Panc1 (cell line): ENCODE data around the gene KRTAP3-1. TPM values are rescaled to one million over a fixed set of nuclear protein-coding genes. Genes with fewer than 3 reads are reported as not detected.

Source experiments
- ATAC-seq: fragments of 200-7000 bp; cut with Tn5 transposase; 2 replicates; pipeline ENCODE4 v1.9.1; 2020; ENCODE audit warnings: mild to moderate bottlenecking, moderate library complexity
- BruUV-seq: library from RNA; stranded (reverse); fragments of 400-500 nt; replicated peaks from 2 replicates; lab custom pipeline; 2021; lab: Mats Ljungman, UMichigan
- CTCF ChIA-PET: fragments of 300-600 bp; sonication (Branson Sonifier 250); formaldehyde crosslinking; loops from one replicate; lab custom pipeline; 2022; ENCODE audit warnings: antibody characterized with exemption; lab: Charles Lee
- POLR2A ChIA-PET: fragments of 300-600 bp; sonication (Branson Sonifier 250); formaldehyde crosslinking; loops from one replicate; lab custom pipeline; 2022; ENCODE audit warnings: antibody characterized with exemption; lab: Charles Lee
- DNase-seq: peaks from one replicate; pipeline ENCODE4 v3.0.0-alpha.2; 2010; ENCODE audit warnings: low read depth, low spot score
- H3K27ac ChIP-seq: 2 replicates; pipeline ENCODE4 v1.5.1; 2011; ENCODE audit warnings: mild to moderate bottlenecking, low read length, inconsistent platforms
- H3K27me3 ChIP-seq: fragments of 200-500 bp; sonication (Bioruptor generic); 2 replicates; pipeline ENCODE4 v1.6.0; 2014; ENCODE audit warnings: low read length, inconsistent platforms; ENCODE audit not compliant: control insufficient read depth, insufficient read depth
- H3K36me3 ChIP-seq: fragments of 200-500 bp; sonication (Bioruptor generic); 2 replicates; pipeline ENCODE4 v1.5.1; 2014; ENCODE audit warnings: inconsistent platforms, mild to moderate bottlenecking, low read length, moderate library complexity; ENCODE audit not compliant: control insufficient read depth, insufficient read depth
- H3K4me1 ChIP-seq: 2 replicates; pipeline ENCODE4 v1.5.1; 2011; ENCODE audit warnings: inconsistent platforms, mild to moderate bottlenecking, low read length, moderate library complexity; ENCODE audit not compliant: control insufficient read depth, insufficient read depth
- H3K4me3 ChIP-seq, 2 experiments: 2 replicates each; pipeline ENCODE4 v1.5.1; 2011 to 2012; ENCODE audit warnings: low read depth in 2 of 2, low read length in 2 of 2, mild to moderate bottlenecking in 2 of 2, inconsistent platforms in 1 of 2, moderate library complexity in 1 of 2
- H3K9me3 ChIP-seq: fragments of 200-500 bp; sonication (Bioruptor generic); 2 replicates; pipeline ENCODE4 v1.5.1; 2014; ENCODE audit warnings: low read depth, mild to moderate bottlenecking, inconsistent platforms, low read length, moderate library complexity; ENCODE audit not compliant: control insufficient read depth, insufficient read depth
- POLR2AphosphoS5 ChIP-seq: IDR thresholded peaks from 2 replicates; pipeline ENCODE4 v1.6.1; 2012; ENCODE audit warnings: mild to moderate bottlenecking, low read depth, low read length, moderate library complexity
- SIN3A ChIP-seq: IDR thresholded peaks from 2 replicates; pipeline ENCODE4 v1.6.1; 2012; ENCODE audit warnings: low read depth, mild to moderate bottlenecking, low read length, moderate library complexity, borderline replicate concordance; ENCODE audit not compliant: insufficient read depth
- TCF7L2 ChIP-seq: IDR thresholded peaks from 2 replicates; pipeline ENCODE4 v1.6.1; 2011; ENCODE audit warnings: mild to moderate bottlenecking, low read depth, low read length, inconsistent platforms
- in situ Hi-C: cut with HindIII; loops from 2 replicates; pipeline ENCODE4 v1.10.0; 2016; ENCODE audit warnings: low sequenced_read_pairs, low pct_unique_long_range_greater_than_20kb
- intact Hi-C: fragments of 100-400 bp; cut with micrococcal nuclease; formaldehyde crosslinking; loops from one replicate; pipeline ENCODE4 v1.10.0; 2022; ENCODE audit not compliant: unreplicated experiment
- total RNA-seq: library from RNA; stranded (reverse); gene quantifications from one replicate; pipeline ENCODE4 v1.2.1, GENCODE V29; 2021; ENCODE audit not compliant: unreplicated experiment
- TF ChIP-seq, protein P1 (sequence below): fragments of 450-650 bp; IDR thresholded peaks from 2 replicates; pipeline ENCODE4 v1.5.1; 2017; ENCODE audit warnings: mild to moderate bottlenecking
- TF ChIP-seq, protein P2 (sequence below), 2 experiments: IDR thresholded peaks; 2 replicates each; pipeline ENCODE4 v1.6.1; 2011 to 2012; ENCODE audit warnings: low read depth in 2 of 2, control low read depth in 1 of 2, low read length in 1 of 2, mild to moderate bottlenecking in 1 of 2, moderate library complexity in 1 of 2; ENCODE audit not compliant: insufficient read depth in 1 of 2

The KRTAP3-1 gene
- total RNA-seq, 1 experiment from 2014 or later, result not detected

DNA sequence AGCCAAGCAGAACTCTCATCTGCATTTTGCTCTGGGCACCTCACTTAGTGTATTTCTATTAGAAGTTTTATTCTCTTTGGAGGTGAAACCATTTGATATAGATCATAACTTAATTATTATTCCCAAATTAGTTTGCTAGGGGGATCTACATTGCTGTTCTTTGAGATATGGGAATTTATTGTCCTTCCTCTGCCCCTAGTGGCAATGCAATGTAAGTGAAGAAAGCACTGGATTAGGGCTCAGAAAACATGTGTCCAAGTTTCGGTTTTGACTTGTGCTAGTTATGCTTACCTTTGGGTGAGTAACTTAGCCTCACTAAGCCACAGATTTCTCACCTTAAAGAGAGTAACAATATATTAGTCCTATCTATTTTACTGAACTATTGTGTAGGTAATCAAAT lies 45.1 kb downstream of the KRTAP3-1 start:
- Histone ChIP-seq H3K27me3 (no peaks in the 10 kb centered on the region), H3K27ac (no peak overlapping the region), H3K36me3 (no peaks in the 10 kb centered on the region), H3K4me1 (no peaks in the 10 kb centered on the region), H3K4me3 (no peak overlapping the region), H3K9me3 (no peaks in the 10 kb centered on the region)
- DNase-seq, result no peak
- CTCF ChIA-PET, result interaction anchor here (0.6 kb wide), 1 partner anchor 18 kb away, joined by 3 read pairs; no protein-coding TSS in a partner anchor
- TF ChIP-seq POLR2AphosphoS5, result no peak
- TF ChIP-seq, protein P1, sequence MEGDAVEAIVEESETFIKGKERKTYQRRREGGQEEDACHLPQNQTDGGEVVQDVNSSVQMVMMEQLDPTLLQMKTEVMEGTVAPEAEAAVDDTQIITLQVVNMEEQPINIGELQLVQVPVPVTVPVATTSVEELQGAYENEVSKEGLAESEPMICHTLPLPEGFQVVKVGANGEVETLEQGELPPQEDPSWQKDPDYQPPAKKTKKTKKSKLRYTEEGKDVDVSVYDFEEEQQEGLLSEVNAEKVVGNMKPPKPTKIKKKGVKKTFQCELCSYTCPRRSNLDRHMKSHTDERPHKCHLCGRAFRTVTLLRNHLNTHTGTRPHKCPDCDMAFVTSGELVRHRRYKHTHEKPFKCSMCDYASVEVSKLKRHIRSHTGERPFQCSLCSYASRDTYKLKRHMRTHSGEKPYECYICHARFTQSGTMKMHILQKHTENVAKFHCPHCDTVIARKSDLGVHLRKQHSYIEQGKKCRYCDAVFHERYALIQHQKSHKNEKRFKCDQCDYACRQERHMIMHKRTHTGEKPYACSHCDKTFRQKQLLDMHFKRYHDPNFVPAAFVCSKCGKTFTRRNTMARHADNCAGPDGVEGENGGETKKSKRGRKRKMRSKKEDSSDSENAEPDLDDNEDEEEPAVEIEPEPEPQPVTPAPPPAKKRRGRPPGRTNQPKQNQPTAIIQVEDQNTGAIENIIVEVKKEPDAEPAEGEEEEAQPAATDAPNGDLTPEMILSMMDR, result peak; percentile 60; the same call in 1 of the 2 replicates
- in situ Hi-C loops, result no loop called here
- ATAC-seq, result no peak
- POLR2A ChIA-PET, result no interaction called here
- intact Hi-C loops, result no loop called here
- BruUV-seq, result no TSS peak

DNA sequence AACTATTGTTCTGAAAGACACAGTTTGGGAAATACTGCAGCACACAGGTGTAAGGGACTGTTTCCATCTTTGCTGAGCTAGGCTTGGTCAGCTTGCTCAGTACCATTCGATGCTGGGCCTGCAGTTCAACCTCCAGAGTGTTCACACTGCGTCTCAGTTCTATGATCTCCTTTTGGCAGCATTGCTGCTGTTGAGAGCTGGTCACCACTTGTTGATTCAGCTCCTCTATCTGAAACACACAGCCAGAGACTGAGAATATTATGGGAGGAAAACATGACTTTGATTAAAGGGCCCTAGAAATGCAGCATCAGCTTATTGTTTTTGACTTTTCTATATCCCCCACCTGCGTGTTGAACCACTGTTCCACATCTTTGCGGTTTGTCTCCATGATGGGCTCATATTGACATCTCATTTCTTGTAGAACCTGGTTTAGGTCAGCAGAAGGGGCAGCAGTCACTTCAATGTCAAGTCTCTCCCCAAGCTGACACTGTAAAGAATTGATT lies 46.8 kb downstream of the KRTAP3-1 start:
- CTCF ChIA-PET, result interaction anchor here (0.6 kb wide), 1 partner anchor 97 kb away, joined by 4 read pairs; no protein-coding TSS in a partner anchor

More for the DNA sequence above, 46.8 kb downstream of the KRTAP3-1 start:
- H3K9me3 ChIP-seq, result no peaks in the 10 kb centered on the region
- intact Hi-C loops, result no loop called here
- no peaks in the 10 kb centered on the region for H3K4me1 ChIP-seq
- POLR2A ChIA-PET, result interaction anchor here (0.6 kb wide), 1 partner anchor 18 kb away, joined by 4 read pairs; no protein-coding TSS in a partner anchor
- no peak for ATAC-seq
- H3K27ac ChIP-seq, result no peak overlapping the region
- H3K36me3 ChIP-seq, result no peaks in the 10 kb centered on the region
- no TSS peak for BruUV-seq
- in situ Hi-C loops, result no loop called here
- H3K27me3 ChIP-seq, result no peaks in the 10 kb centered on the region
- DNase-seq, result no peak
- TF ChIP-seq, protein P1, result no peak
- TF ChIP-seq POLR2AphosphoS5 (no peak), TCF7L2 (no peak), SIN3A (no peak)
- TF ChIP-seq, protein P2, sequence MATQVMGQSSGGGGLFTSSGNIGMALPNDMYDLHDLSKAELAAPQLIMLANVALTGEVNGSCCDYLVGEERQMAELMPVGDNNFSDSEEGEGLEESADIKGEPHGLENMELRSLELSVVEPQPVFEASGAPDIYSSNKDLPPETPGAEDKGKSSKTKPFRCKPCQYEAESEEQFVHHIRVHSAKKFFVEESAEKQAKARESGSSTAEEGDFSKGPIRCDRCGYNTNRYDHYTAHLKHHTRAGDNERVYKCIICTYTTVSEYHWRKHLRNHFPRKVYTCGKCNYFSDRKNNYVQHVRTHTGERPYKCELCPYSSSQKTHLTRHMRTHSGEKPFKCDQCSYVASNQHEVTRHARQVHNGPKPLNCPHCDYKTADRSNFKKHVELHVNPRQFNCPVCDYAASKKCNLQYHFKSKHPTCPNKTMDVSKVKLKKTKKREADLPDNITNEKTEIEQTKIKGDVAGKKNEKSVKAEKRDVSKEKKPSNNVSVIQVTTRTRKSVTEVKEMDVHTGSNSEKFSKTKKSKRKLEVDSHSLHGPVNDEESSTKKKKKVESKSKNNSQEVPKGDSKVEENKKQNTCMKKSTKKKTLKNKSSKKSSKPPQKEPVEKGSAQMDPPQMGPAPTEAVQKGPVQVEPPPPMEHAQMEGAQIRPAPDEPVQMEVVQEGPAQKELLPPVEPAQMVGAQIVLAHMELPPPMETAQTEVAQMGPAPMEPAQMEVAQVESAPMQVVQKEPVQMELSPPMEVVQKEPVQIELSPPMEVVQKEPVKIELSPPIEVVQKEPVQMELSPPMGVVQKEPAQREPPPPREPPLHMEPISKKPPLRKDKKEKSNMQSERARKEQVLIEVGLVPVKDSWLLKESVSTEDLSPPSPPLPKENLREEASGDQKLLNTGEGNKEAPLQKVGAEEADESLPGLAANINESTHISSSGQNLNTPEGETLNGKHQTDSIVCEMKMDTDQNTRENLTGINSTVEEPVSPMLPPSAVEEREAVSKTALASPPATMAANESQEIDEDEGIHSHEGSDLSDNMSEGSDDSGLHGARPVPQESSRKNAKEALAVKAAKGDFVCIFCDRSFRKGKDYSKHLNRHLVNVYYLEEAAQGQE (IDR thresholded peaks at IDR 0.05; ENCODE audit: insufficient read depth in 1 of 2, low read depth in 2 of 2, low read length in 1 of 2), result no peak
- H3K4me3 ChIP-seq, result no peak overlapping the region
